ENCODE results near the gene SPOCK2. TPM values are rescaled to one million over a fixed set of nuclear protein-coding genes. Genes with fewer than 3 reads are reported as not detected.

The SPOCK2 gene
- total RNA-seq, 2 experiments from 2014 or later: 0.76 to 7.5 TPM

DNA sequence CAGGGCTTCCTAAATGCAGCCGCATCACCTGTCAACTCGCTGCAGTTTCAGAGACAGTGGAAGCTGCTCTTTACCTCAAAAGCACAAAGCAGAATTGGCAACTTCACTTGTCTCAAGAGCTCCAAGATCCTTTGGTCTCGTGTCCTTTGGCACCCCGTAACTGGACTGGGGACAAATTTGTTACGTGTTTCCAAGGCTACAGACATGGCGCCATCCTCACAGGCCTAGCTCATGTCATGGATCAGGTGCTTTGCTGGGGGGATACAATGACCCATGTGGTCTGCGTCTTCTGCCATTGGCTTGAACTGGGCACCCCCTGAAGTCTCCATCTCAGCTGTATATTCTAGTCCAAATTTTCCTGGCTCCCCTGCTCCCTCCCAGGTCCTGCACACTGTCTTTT is 75.6 kb downstream of the SPOCK2 start:
- H4K20me1 ChIP-seq (ENCODE audit: insufficient read depth, low read length): no peaks in the 10 kb centered on the region
- BruUV-seq (replicated peaks): no TSS peak
- no peaks in the 10 kb centered on the region for H3K79me2 ChIP-seq (ENCODE audit: insufficient read depth, low read depth, low read length)
- H3K4me2 ChIP-seq (ENCODE audit: low read length): no peak overlapping the region
- H2AFZ ChIP-seq (ENCODE audit: low read length): no peak overlapping the region
- no peak for DNase-seq (ENCODE audit: low spot score)
- CTCF ChIA-PET (ENCODE audit: unreplicated experiment): no interaction called here
- no peak for TF ChIP-seq EZH2phosphoT487 (IDR thresholded peaks at IDR 0.05; ENCODE audit: borderline replicate concordance, low read depth, low read length)
- TF ChIP-seq, protein P1, sequence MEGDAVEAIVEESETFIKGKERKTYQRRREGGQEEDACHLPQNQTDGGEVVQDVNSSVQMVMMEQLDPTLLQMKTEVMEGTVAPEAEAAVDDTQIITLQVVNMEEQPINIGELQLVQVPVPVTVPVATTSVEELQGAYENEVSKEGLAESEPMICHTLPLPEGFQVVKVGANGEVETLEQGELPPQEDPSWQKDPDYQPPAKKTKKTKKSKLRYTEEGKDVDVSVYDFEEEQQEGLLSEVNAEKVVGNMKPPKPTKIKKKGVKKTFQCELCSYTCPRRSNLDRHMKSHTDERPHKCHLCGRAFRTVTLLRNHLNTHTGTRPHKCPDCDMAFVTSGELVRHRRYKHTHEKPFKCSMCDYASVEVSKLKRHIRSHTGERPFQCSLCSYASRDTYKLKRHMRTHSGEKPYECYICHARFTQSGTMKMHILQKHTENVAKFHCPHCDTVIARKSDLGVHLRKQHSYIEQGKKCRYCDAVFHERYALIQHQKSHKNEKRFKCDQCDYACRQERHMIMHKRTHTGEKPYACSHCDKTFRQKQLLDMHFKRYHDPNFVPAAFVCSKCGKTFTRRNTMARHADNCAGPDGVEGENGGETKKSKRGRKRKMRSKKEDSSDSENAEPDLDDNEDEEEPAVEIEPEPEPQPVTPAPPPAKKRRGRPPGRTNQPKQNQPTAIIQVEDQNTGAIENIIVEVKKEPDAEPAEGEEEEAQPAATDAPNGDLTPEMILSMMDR (conservative IDR thresholded peaks at IDR 0.05; ENCODE audit: low read length): no peak
- no peaks in the 10 kb centered on the region for H3K4me1 ChIP-seq (ENCODE audit: insufficient read depth, low read length, poor library complexity, severe bottlenecking)
- H3K4me3 ChIP-seq (ENCODE audit: low read depth, low read length, poor library complexity, severe bottlenecking): no peak overlapping the region
- H3K36me3 ChIP-seq (ENCODE audit: insufficient read depth, low read length): no peaks in the 10 kb centered on the region
- intact Hi-C loops (cut with micrococcal nuclease; ENCODE audit: unreplicated experiment): no loop called here
- no peaks in the 10 kb centered on the region for H3K9me2 ChIP-seq (ENCODE audit: insufficient read depth, low read length)
- H3K9me3 ChIP-seq (ENCODE audit: low read length): no peaks in the 10 kb centered on the region
- POLR2A ChIA-PET: no interaction called here
- H3K27ac ChIP-seq (ENCODE audit: low read depth, low read length, poor library complexity, severe bottlenecking): no peak overlapping the region

DNA sequence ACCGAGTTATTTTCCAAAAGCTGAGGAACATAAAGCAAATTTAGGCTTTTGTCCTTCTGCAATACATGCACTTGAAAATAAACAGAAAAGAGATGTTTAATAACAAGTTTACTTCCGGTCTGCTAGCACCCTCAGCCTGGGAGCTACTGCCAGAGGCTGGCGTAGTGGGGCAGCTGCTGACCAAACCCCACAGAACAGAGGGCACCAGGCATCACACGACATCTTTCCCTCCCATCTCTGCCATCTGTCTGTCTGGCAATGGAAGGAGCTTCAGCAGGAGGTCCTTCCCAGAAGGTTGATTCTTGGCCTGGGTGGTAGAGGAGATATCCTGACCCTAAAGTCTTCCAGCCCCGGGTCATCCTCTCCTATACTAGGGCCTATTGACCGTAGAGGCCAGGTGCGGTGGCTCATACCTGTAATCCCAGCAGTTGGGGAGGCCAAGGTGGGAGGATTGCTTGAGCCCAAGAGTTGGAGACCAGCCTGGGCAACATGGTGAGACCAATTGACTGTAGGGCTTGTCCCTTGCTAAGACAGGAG is 76.3 kb downstream of the SPOCK2 start:
- DNase-seq (ENCODE audit: low spot score): no peak
- Histone ChIP-seq H2AFZ (ENCODE audit: low read length) (no peak overlapping the region), H3K4me1 (ENCODE audit: insufficient read depth, low read length, poor library complexity, severe bottlenecking) (no peaks in the 10 kb centered on the region), H3K9me3 (ENCODE audit: low read length) (no peaks in the 10 kb centered on the region), H3K27ac (ENCODE audit: low read depth, low read length, poor library complexity, severe bottlenecking) (no peak overlapping the region), H3K4me3 (ENCODE audit: low read depth, low read length, poor library complexity, severe bottlenecking) (no peak overlapping the region), H3K9me2 (ENCODE audit: insufficient read depth, low read length) (no peaks in the 10 kb centered on the region), H3K4me2 (ENCODE audit: low read length) (no peak overlapping the region), H4K20me1 (ENCODE audit: insufficient read depth, low read length) (no peaks in the 10 kb centered on the region), H3K36me3 (ENCODE audit: insufficient read depth, low read length) (no peaks in the 10 kb centered on the region), H3K79me2 (ENCODE audit: insufficient read depth, low read depth, low read length) (no peaks in the 10 kb centered on the region)
- intact Hi-C loops (cut with micrococcal nuclease; ENCODE audit: unreplicated experiment): no loop called here
- ChIA-PET CTCF (ENCODE audit: unreplicated experiment) (no interaction called here), POLR2A (no interaction called here)
- TF ChIP-seq, protein P1 (conservative IDR thresholded peaks at IDR 0.05; ENCODE audit: low read length): no peak
- no peak for TF ChIP-seq EZH2phosphoT487 (IDR thresholded peaks at IDR 0.05; ENCODE audit: borderline replicate concordance, low read depth, low read length)
- BruUV-seq (replicated peaks): no TSS peak

DNA sequence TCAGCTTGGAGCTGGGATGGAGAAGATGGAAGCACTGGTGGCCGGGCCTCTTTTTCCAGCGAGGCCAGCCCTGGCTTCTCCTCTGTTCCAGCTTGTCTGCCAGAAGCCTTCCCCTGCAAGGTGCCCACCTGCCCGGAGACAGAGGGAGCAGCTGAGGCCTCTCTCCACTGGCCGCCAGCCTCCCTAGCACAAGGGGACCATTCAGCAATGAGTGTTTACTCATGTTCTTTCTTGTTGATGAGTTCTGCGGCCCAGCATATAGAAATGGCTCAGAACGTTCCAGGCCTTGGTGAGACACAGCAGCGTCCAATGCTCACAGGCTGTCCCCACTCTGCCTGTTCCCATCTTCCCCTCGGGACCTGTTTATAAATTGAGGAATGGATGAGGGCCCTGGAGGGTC is 76.9 kb downstream of the SPOCK2 start:
- no peak overlapping the region for H3K27ac ChIP-seq (ENCODE audit: low read depth, low read length, poor library complexity, severe bottlenecking)
- BruUV-seq (replicated peaks): no TSS peak
- POLR2A ChIA-PET: no interaction called here

More for the DNA sequence above, 76.9 kb downstream of the SPOCK2 start:
- TF ChIP-seq, protein P1 (conservative IDR thresholded peaks at IDR 0.05; ENCODE audit: low read length): no peak
- no peak for TF ChIP-seq EZH2phosphoT487 (IDR thresholded peaks at IDR 0.05; ENCODE audit: borderline replicate concordance, low read depth, low read length)
- CTCF ChIA-PET (ENCODE audit: unreplicated experiment): no interaction called here
- no peak overlapping the region for H3K4me3 ChIP-seq (ENCODE audit: low read depth, low read length, poor library complexity, severe bottlenecking)
- no peaks in the 10 kb centered on the region for H3K9me2 ChIP-seq (ENCODE audit: insufficient read depth, low read length)
- no peaks in the 10 kb centered on the region for H3K36me3 ChIP-seq (ENCODE audit: insufficient read depth, low read length)
- no peaks in the 10 kb centered on the region for H4K20me1 ChIP-seq (ENCODE audit: insufficient read depth, low read length)
- no peaks in the 10 kb centered on the region for H3K9me3 ChIP-seq (ENCODE audit: low read length)
- intact Hi-C loops (cut with micrococcal nuclease; ENCODE audit: unreplicated experiment): no loop called here
- H2AFZ ChIP-seq (ENCODE audit: low read length): no peak overlapping the region
- H3K4me2 ChIP-seq (ENCODE audit: low read length): no peak overlapping the region
- H3K79me2 ChIP-seq (ENCODE audit: insufficient read depth, low read depth, low read length): no peaks in the 10 kb centered on the region
- no peak for DNase-seq (ENCODE audit: low spot score)
- H3K4me1 ChIP-seq (ENCODE audit: insufficient read depth, low read length, poor library complexity, severe bottlenecking): no peaks in the 10 kb centered on the region

Data from OCI-LY7 (cell line).